K562 (cell line): Measurements from ENCODE around the gene LTN1. TPM values are rescaled to one million over a fixed set of nuclear protein-coding genes. Genes with fewer than 3 reads are reported as not detected.
A peak's percentile ranks its signal among the peaks of the same experiment; 100 is the strongest.

Source experiments
- CHD1 ChIP-seq: fragments of 200-600 bp; sonication (generic); IDR thresholded peaks from one replicate; pipeline ENCODE4 v1.6.1; 2012; ENCODE audit warnings: mild to moderate bottlenecking, moderate library complexity, low read length, inconsistent platforms
- CTCF ChIP-seq, 3 experiments: IDR thresholded peaks in 2 of 3; conservative IDR thresholded peaks in 1 of 3; 2 replicates each; pipeline ENCODE4 v1.5.1; 2011 to 2012; ENCODE audit warnings: low read length in 3 of 3, mild to moderate bottlenecking in 3 of 3, control low read depth in 2 of 3, improper control_type of control experiment in 1 of 3, inconsistent platforms in 1 of 3, low read depth in 1 of 3, mixed read lengths in 1 of 3, moderate library complexity in 1 of 3; ENCODE audit not compliant: insufficient read depth in 2 of 3
- ELF1 ChIP-seq: fragments of 200-800 bp; sonication (Bioruptor generic); IDR thresholded peaks from 2 replicates; pipeline ENCODE4 v1.6.1; 2016; ENCODE audit warnings: missing genetic modification characterization, missing compliant biosample characterization
- GABPB1 ChIP-seq: sonication (generic); formaldehyde crosslinking; IDR thresholded peaks from 2 replicates; pipeline ENCODE4 v1.8.0; 2022; ENCODE audit warnings: mild to moderate bottlenecking, missing genetic modification reagents
- GTF2F1 ChIP-seq: IDR thresholded peaks from 2 replicates; pipeline ENCODE4 v1.6.1; 2011; ENCODE audit warnings: low read depth, low read length, improper control_type of control experiment
- LEF1 ChIP-seq: fragments of 450-650 bp; IDR thresholded peaks from 2 replicates; pipeline ENCODE4 v1.6.1; 2016; ENCODE audit warnings: mild to moderate bottlenecking
- MEIS2 ChIP-seq: fragments of 450-650 bp; IDR thresholded peaks from 2 replicates; pipeline ENCODE4 v1.6.1; 2014; ENCODE audit warnings: mild to moderate bottlenecking; ENCODE audit not compliant: partially characterized antibody
- NEUROD1 ChIP-seq: fragments of 150-350 bp; IDR thresholded peaks from 2 replicates; pipeline ENCODE4 v1.6.1; 2014; ENCODE audit warnings: borderline replicate concordance, low read length, low read depth; ENCODE audit not compliant: partially characterized antibody
- PCBP1 ChIP-seq: fragments of 200-400 bp; formaldehyde crosslinking; IDR thresholded peaks from 2 replicates; pipeline ENCODE4 v1.6.1; 2018; ENCODE audit warnings: mild to moderate bottlenecking, low read depth, low read length; ENCODE audit not compliant: poor library complexity, severe bottlenecking
- POLR2AphosphoS5 ChIP-seq: IDR thresholded peaks from 2 replicates; pipeline ENCODE4 v1.6.1; 2011; ENCODE audit warnings: mild to moderate bottlenecking, low read depth, low read length, moderate library complexity; ENCODE audit not compliant: control insufficient read depth, insufficient read depth
- RBFOX2 ChIP-seq: fragments of 200-400 bp; formaldehyde crosslinking; IDR thresholded peaks from 2 replicates; pipeline ENCODE4 v1.6.1; 2017; ENCODE audit warnings: low read depth, mild to moderate bottlenecking, low read length, moderate library complexity
- RCOR1 ChIP-seq, 2 experiments: IDR thresholded peaks; 2 replicates each; pipeline ENCODE4 v1.6.1; 2012; ENCODE audit warnings: low read depth in 2 of 2, low read length in 2 of 2, borderline replicate concordance in 1 of 2, improper control_type of control experiment in 1 of 2
- SIN3A ChIP-seq, 2 experiments: fragments of 150-350 bp in 1 of 2; IDR thresholded peaks; 2 replicates each; pipeline ENCODE4 v1.6.1; 2011 to 2016; ENCODE audit warnings: borderline replicate concordance in 2 of 2, low read depth in 2 of 2, low read length in 2 of 2, mild to moderate bottlenecking in 2 of 2, moderate library complexity in 2 of 2; ENCODE audit not compliant: control insufficient read depth in 1 of 2
- SMAD4 ChIP-seq: fragments of 250-450 bp; sonication (Bioruptor Pico); conservative IDR thresholded peaks from 2 replicates; pipeline ENCODE4 v1.8.0; 2021; ENCODE audit warnings: inconsistent platforms, mild to moderate bottlenecking, moderate library complexity
- ZNF589 ChIP-seq: fragments of 200-800 bp; sonication (Bioruptor generic); IDR thresholded peaks from 2 replicates; pipeline ENCODE4 v1.6.1; 2016; ENCODE audit warnings: low read depth, missing genetic modification characterization, missing compliant biosample characterization
- ZSCAN29 ChIP-seq: fragments of 450-650 bp; IDR thresholded peaks from 2 replicates; pipeline ENCODE4 v1.6.1; 2017
- polyA plus RNA-seq, 8 experiments: library from polyadenylated mRNA; depleted of rRNA in 4 of 8; stranded (reverse) in 5 of 8; unstranded in 3 of 8; fragments of >200 nt; fragmentation: Nextera tagmentation in 2 of 8; fragmentation: Illumina TruSeq in 1 of 8; extraction: Ambion mirVana in 2 of 8; extraction: Trizol in 1 of 8; gene quantifications; 2 replicates each; pipeline versions ENCODE4 v1.2.1 to v1.2.3, GENCODE V29; 2011 to 2014; ENCODE audit warnings: inconsistent platforms in 1 of 8, missing spikeins in 1 of 8
- total RNA-seq, 7 experiments: library from RNA; depleted of rRNA in 6 of 7; stranded (reverse); fragments of >200 nt in 6 of 7; fragmentation: Illumina TruSeq in 2 of 7; extraction: Trizol in 2 of 7; gene quantifications; 2 replicates each; pipeline versions ENCODE4 v1.2.1 to v1.2.3, GENCODE V29; 2011 to 2021; ENCODE audit warnings: low replicate concordance in 1 of 7
- TF ChIP-seq, protein P1 (sequence below), 2 experiments: fragments of 200-800 bp in 1 of 2; sonication (Bioruptor generic) in 1 of 2; sonication (generic) in 1 of 2; formaldehyde crosslinking in 1 of 2; IDR thresholded peaks in 1 of 2; conservative IDR thresholded peaks in 1 of 2; 2 replicates each; pipeline versions ENCODE4 v1.5.0 to v1.6.1; 2016 to 2020; ENCODE audit warnings: missing compliant biosample characterization in 1 of 2, missing genetic modification characterization in 1 of 2, missing genetic modification reagents in 1 of 2
- TF ChIP-seq, protein P2 (sequence below): fragments of 200-800 bp; sonication (Bioruptor generic); IDR thresholded peaks from 2 replicates; pipeline ENCODE4 v1.6.1; 2017; ENCODE audit warnings: missing genetic modification characterization, missing compliant biosample characterization
- TF ChIP-seq, protein P3 (sequence below): fragments of 450-650 bp; formaldehyde crosslinking; IDR thresholded peaks from 2 replicates; pipeline ENCODE4 v1.4.0; 2022; ENCODE audit warnings: mild to moderate bottlenecking, moderate library complexity

The LTN1 gene
- total and polyA plus RNA-seq, 9 of the 15 experiments (the other 6 are each of a cell fraction or from before 2014, with no cell fraction given), result 15.7 to 49.6 (median 28.7) TPM

DNA sequence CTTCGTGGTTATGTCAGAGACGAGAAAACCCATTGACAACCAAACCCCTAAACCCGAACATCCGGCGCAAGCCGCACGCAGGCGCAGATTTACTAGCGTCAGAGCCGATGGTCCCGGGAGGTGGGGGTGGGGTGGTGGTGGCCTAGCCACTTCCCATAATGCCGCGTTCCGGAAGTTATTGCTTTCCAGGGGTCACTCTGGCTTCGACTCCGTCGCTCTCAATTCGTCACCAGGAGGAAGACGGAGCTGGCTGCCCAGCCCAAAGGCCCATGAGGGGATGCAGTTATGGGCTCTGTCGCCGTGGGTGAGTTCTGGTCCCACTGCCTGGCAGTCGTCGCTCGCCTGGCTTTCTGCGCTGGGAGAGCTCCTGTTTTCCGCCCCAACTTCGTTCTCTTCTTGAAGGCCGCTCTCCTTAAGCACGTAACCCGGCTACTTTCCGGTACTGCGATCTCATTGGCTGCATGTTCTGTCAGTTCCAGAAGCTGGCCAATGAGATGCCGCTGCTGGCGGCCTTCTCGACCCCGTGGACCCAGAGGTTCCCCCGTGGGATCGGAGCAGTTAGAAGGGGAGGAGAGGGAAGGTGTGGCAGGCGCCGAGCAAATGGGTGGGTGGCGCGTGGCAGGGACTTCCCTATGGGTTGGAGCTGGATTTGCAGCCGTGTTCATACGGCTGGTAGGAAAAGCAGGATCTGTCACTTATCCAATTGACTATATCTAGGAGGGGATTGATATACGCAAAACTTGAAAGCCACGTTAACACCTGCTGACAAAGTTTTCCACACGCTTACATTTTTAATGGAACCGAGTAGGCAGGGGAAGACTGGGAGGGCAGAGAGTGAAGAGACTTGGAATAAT, 32.0 kb upstream of the LTN1 start, which contains the start of gene USP16 (continued):
- TF ChIP-seq RCOR1 (IDR thresholded peaks at IDR 0.05; ENCODE audit: borderline replicate concordance in 1 of 2, low read depth in 2 of 2, low read length in 2 of 2) (peak in 1 of 2 experiments; percentile 14; a peak in 2 of 4 replicates), NEUROD1 (peak; percentile 94), CTCF (IDR thresholded peaks at IDR 0.05 in 2 of 3, conservative IDR thresholded peaks at IDR 0.05 in 1 of 3; ENCODE audit: insufficient read depth in 2 of 3, low read depth in 1 of 3, low read length in 3 of 3) (peak in 2 of 3 experiments; percentile 26 to 29; a peak in 2 of 6 replicates), PCBP1 (peak; percentile 11), SIN3A (IDR thresholded peaks at IDR 0.05; ENCODE audit: borderline replicate concordance in 2 of 2, control insufficient read depth in 1 of 2, low read depth in 2 of 2, low read length in 2 of 2) (peak; percentile 94 to 96), ZNF589 (CRISPR knock-in tag) (0 out of 2 replicates have a peak, but pooled peaks have one; percentile 31), GABPB1 (peak; percentile 96), MEIS2 (no peak), RBFOX2 (peak; percentile 97), POLR2AphosphoS5 (peak; percentile 72), ZSCAN29 (no peak), LEF1 (peak; percentile 37; the same call in 1 of the 2 replicates), ELF1 (tag) (peak; percentile 94), GTF2F1 (peak; percentile 70; the same call in 1 of the 2 replicates), CHD1 (peak; percentile 81), SMAD4 (0 out of 2 replicates have a peak, but pooled peaks have one; percentile 7)
- TF ChIP-seq, protein P1, sequence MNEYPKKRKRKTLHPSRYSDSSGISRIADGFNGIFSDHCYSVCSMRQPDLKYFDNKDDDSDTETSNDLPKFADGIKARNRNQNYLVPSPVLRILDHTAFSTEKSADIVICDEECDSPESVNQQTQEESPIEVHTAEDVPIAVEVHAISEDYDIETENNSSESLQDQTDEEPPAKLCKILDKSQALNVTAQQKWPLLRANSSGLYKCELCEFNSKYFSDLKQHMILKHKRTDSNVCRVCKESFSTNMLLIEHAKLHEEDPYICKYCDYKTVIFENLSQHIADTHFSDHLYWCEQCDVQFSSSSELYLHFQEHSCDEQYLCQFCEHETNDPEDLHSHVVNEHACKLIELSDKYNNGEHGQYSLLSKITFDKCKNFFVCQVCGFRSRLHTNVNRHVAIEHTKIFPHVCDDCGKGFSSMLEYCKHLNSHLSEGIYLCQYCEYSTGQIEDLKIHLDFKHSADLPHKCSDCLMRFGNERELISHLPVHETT (CRISPR knock-in tag; conservative IDR thresholded peaks at IDR 0.05 in 1 of 2, IDR thresholded peaks at IDR 0.05 in 1 of 2), result peak in 1 of 2 experiments; percentile 89; a peak in 2 of 4 replicates
- TF ChIP-seq, protein P2, sequence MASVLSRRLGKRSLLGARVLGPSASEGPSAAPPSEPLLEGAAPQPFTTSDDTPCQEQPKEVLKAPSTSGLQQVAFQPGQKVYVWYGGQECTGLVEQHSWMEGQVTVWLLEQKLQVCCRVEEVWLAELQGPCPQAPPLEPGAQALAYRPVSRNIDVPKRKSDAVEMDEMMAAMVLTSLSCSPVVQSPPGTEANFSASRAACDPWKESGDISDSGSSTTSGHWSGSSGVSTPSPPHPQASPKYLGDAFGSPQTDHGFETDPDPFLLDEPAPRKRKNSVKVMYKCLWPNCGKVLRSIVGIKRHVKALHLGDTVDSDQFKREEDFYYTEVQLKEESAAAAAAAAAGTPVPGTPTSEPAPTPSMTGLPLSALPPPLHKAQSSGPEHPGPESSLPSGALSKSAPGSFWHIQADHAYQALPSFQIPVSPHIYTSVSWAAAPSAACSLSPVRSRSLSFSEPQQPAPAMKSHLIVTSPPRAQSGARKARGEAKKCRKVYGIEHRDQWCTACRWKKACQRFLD (CRISPR knock-in tag), result peak; percentile 76
- TF ChIP-seq, protein P3, sequence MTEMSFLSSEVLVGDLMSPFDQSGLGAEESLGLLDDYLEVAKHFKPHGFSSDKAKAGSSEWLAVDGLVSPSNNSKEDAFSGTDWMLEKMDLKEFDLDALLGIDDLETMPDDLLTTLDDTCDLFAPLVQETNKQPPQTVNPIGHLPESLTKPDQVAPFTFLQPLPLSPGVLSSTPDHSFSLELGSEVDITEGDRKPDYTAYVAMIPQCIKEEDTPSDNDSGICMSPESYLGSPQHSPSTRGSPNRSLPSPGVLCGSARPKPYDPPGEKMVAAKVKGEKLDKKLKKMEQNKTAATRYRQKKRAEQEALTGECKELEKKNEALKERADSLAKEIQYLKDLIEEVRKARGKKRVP (CRISPR knock-in tag), result 0 out of 2 replicates have a peak, but pooled peaks have one; percentile 12
